WI38 (cell line): ENCODE data around the gene SLC24A3.
"Not testable (repeated sequence)": the region's sequence is repeated elsewhere in the genome, so short reads cannot be mapped to it uniquely, and the experiment has no call there.

ENCODE experiments used
- H3K4me3 ChIP-seq: 2 replicates; pipeline ENCODE4 v1.5.1; 2011; ENCODE audit warnings: low read depth, mild to moderate bottlenecking, control low read depth, low read length
- TF ChIP-seq, protein P1 (sequence below): IDR thresholded peaks from 2 replicates; pipeline ENCODE4 v1.5.1; 2012; ENCODE audit warnings: low read depth, mild to moderate bottlenecking, control low read depth, low read length

The SLC24A3 gene

DNA sequence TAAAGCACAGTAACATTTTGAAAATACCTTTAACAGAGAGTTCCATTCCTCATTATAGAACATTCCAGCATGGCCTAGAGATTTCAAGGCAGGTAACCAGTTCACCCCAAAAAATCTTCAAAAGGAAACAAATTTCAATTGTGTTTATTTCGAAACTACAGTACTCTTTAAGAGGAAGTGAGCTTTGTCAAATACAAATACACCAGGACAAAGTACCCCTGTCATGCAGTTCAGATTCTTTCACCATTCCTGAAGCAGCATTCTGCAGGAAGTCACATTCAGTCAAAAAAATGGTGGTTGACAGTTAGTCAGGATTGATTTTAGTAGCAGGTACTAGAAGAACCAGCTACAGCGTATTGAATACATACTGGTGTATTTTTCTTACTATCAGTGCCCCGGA is 456.0 kb downstream of the SLC24A3 start:
- H3K4me3 ChIP-seq: no peak overlapping the region
- TF ChIP-seq, protein P1, sequence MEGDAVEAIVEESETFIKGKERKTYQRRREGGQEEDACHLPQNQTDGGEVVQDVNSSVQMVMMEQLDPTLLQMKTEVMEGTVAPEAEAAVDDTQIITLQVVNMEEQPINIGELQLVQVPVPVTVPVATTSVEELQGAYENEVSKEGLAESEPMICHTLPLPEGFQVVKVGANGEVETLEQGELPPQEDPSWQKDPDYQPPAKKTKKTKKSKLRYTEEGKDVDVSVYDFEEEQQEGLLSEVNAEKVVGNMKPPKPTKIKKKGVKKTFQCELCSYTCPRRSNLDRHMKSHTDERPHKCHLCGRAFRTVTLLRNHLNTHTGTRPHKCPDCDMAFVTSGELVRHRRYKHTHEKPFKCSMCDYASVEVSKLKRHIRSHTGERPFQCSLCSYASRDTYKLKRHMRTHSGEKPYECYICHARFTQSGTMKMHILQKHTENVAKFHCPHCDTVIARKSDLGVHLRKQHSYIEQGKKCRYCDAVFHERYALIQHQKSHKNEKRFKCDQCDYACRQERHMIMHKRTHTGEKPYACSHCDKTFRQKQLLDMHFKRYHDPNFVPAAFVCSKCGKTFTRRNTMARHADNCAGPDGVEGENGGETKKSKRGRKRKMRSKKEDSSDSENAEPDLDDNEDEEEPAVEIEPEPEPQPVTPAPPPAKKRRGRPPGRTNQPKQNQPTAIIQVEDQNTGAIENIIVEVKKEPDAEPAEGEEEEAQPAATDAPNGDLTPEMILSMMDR: no peak

DNA sequence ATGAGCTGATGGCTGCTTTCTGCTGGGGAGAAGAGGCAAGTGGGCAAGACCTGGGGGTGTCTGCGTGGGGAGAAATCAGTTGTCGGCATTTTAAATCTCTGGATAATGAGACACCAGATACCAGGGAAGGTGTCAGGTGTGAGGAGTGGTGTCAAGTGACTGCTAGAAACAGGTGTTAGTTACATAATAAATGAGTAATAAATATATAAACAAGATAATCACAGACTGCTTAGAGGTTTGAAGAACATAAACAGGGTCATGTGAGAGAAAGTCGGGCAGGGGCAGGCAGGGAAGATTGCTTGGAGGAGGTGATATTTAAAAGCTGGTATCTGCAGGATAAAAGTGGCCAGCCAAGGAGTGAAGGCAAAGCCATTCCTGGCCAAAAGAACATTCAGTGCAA is 458.4 kb downstream of the SLC24A3 start:
- H3K4me3 ChIP-seq: no peak overlapping the region
- TF ChIP-seq, protein P1: no peak

DNA sequence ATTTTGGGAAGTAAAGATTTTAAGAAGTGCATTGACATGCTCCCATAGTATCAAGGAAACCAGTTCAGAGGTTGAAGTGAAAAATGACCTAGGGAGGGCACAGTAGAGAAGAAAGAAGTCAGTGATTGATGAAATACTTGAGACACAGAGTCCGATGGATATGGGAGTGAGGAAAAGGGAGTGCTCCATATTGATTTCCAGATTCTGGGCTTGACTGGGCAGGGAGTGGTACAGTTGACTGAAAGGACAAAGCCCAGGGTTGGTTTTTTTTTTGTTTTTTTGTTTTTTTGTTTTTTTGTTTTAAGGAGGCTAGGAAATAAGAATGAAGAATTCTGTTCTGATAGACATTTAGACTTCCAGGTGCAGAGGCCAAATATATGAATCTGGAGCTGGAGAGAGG is 458.9 kb downstream of the SLC24A3 start:
- TF ChIP-seq, protein P1: no peak
- H3K4me3 ChIP-seq: no peak overlapping the region

DNA sequence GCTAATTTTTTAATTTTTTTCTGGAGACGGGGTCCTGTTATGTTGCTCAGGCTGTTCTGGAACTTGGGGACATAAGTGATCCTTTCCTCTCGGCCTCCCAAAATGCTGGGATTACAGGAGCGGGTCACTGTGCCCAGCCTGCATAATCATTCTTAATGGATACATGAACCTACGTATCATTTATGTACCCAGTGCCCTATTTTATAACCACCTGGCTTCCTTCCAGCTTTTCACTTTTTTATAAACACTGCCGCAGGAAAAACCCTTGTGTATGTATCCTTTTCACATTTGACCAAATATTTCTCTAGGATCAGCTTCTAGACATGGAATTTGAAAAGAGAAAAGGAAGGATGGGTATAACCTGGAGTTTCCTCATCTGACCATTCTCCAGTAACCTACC is 460.1 kb downstream of the SLC24A3 start:
- TF ChIP-seq, protein P1: no peak

DNA sequence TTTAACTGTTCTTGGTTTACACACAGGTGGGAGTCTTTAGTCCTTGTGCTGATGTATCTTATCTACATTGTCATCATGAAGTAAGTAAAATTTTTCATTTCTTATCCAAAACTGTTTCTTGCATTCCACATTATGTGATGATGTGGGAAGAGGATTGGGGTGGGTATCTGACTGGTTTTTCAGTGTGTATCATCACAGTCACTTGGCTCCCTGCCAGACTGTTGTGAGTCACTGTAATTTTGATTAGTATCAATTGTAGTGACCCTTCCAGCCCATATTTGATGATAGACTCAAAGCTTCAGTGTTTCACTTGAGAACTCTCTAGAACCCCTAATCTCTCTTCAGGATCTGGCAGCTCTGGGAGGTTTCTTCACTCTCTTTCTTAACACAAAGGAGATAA is 461.1 kb downstream of the SLC24A3 start:
- TF ChIP-seq, protein P1: no peak

More for the DNA sequence above, 460.1 kb downstream of the SLC24A3 start:
- H3K4me3 ChIP-seq: no peak overlapping the region

DNA sequence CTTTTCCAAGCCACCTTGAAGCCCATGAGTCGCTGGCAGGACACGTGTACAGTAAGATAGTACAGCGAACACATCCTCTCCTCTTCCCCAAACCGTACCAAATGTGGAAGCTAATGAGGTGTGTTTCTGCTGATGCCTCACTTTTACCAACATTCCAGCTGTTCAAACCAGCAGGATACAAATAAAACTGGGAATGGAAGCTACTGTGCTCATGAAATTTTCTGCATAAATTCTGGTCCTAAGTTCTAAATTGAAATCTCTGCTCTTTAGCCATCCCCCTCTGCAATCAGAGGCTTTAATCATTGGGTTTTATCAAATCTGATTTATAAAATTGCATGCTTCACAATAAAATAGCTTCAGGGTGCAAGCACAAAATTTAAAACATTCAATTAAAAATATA is 463.8 kb downstream of the SLC24A3 start:
- TF ChIP-seq, protein P1: no peak
- H3K4me3 ChIP-seq: no peak overlapping the region

More for the DNA sequence above, 461.1 kb downstream of the SLC24A3 start:
- no peak overlapping the region for H3K4me3 ChIP-seq

DNA sequence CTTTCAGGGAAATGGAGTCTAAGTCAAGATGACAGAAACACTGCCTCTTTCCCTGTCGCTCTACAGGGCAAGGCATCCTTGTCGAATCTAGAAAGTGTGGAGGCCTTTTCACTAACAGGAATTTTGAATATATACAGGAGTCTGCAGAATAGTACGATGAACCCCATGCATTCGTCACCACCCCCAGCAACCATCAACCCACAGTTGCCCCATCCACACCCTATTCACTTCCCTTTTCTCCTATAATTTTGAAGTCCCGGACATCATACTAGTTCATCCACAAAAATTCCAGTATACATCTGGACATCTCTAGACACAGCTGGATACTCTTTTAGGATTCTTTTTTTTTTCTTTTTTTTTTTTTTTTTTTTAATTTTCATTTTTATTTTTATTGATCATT is 464.9 kb downstream of the SLC24A3 start:
- TF ChIP-seq, protein P1: no peak
- no peak overlapping the region for H3K4me3 ChIP-seq

DNA sequence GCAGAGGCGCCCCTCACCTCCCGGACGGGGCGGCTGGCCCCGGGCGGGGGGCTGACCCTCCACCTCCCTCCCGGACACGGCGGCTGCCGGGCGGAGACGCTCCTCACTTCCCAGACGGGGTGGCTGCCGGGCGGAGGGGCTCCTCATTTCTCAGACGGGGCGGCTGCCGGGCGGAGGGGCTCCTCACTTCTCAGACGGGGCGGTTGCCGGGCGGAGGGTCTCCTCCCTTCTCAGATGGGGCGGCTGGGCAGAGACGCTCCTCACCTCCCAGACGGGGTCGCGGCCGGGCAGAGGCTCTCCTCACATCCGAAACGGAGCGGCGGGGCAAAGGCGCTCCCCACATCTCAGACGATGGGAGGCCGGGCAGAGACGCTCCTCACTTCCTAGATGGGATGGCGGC is 466.1 kb downstream of the SLC24A3 start:
- H3K4me3 ChIP-seq: not testable (repeated sequence)
